T47D (cell line): ENCODE data around the gene TPRN.

Experiments
- DNase-seq, 2 experiments: peaks; one replicate each; pipeline versions ENCODE4 v3.0.0 to v3.0.0-alpha.2; 2011 to 2012; ENCODE audit warnings: low read depth in 1 of 2, low spot score in 1 of 2
- JUND ChIP-seq: IDR thresholded peaks from 2 replicates; pipeline ENCODE4 v1.6.1; 2012; ENCODE audit warnings: low read depth
- in situ Hi-C: cut with HindIII; loops from 2 replicates; pipeline ENCODE4 v1.10.0; 2016; ENCODE audit warnings: low sequenced_read_pairs, low pct_unique_long_range_greater_than_20kb

TPRN gene

DNA sequence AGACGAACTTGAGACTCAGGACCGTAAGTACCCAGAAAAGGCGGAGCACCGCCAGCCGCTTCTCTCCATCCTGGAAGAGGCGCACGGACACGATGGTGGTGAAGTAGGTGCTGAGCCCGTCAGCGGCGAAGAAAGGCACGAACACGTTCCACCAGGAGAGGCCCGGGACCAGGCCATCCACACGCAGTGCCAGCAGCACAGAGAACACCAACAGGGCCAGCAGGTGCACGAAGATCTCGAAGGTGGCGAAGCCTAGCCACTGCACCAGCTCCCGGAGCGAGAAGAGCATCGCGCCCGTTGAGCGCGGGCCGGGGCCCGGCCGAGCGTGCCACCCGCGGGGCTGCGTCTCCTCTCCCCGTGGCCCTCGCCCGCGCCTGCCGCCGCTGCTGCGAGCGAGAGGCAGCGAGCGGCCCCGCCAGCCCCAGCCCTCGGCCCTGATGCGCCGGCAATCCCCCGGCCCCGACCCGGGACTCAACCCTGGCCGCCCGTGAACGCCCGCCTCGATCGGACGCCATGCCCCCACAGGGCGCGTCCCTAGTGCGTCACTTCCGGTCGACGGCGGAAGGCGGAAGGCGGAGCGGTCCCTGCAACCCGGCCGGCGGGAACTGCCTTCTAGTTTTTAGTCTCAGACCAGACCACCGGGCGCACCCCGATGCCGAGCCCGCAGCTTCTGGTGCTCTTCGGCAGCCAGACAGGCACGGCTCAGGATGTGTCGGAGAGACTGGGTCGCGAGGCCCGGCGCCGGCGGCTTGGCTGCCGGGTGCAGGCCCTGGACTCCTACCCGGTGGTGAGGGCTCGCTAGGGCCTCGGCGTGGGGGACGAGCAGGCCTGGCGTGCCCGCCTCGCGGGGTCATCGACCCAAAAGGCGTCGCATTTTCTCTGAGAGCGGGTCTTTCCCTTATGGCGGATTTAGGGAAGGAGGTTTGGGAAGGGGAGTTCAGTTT is 4.9 kb upstream of the TPRN start, which contains the start of the genes NDOR1 and TMEM203:
Gene NDOR1 (plus strand): TSS at position 575 of the 944 bp plus-strand sequence. CDS start 78 bp downstream, at position 653.
Gene TMEM203 (minus strand): TSS at position 523 of the 944 bp plus-strand sequence. CDS start 234 bp downstream, at position 289.
- DNase-seq, result peak; percentile 90 to 97
- in situ Hi-C loops, result no loop called here
- no peak for TF ChIP-seq JUND

DNA sequence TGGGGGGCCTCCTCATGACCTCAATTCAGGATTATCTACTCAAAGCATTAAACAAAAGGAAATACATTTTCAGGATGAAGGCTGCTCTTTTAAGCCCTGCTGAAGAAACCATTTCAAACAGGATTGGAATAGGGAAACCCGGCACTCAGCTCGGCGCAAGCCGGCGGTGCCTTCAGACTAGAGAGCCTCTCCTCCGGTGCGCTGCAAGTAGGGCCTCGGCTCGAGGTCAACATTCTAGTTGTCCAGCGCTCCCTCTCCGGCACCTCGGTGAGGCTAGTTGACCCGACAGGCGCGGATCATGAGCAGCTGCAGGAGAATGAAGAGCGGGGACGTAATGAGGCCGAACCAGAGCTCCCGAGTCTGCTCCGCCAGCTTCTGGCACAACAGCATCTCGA is 4.2 kb upstream of the TPRN start:
- DNase-seq, result no peak
- in situ Hi-C loops, result no loop called here
- TF ChIP-seq JUND, result no peak

DNA sequence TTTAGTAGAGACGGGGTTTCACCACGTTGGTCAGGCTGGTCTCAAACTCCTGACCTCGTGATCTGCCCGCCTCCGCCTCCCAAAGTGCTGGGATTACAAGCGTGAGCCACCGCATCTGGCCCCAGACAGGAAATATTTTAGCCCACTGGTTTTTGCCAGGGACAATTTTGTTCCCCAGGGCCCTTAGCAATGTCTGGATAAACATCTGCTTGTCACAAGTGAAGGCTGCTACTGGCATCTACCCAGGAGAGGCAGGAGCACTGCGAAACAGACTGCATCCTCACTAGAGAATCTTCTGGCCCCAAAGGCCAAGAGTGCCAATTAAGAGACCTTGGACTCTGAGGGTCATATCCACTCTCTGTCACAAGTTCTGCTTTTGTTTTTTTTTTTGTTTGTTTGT is 2.4 kb upstream of the TPRN start:
- in situ Hi-C loops, result no loop called here
- DNase-seq, result no peak
- no peak for TF ChIP-seq JUND

DNA sequence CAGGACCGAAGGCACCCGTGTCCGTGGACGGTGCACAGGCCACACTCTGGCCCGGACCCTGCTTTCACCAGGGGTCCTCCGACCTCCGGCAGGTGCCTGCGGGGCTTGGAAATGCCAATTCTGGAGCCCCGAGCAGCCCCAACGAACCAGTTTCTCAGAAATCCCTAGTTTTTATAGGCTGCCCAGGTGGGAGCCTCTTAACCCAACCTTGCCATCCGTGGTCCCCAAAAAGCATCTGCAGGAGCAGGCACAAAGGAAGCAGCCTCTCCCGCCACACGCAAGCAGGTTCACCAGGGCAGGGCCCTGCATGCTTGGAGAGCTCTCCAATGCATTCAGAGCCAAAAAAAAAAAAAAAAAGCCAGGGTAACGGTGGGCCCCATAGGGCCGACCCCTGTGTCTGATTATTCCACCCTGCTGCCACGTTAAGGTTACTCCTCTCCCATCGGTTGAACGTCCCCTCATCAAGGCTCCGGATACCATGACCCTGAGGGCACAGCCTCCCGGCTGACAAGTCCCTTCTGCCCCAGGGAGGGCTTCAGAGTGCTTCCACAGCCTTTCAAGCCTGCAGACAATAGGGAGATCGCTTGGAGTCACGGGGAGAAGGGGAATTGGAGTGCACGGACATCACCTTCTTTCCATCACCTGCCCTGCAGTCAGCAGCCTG is 796 bp upstream of the TPRN start:
- in situ Hi-C loops, result no loop called here
- TF ChIP-seq JUND, result no peak
- DNase-seq, result no peak

- TF ChIP-seq JUND, result no peak
These were observed 975 bp downstream of the TPRN start for GRCh38 chr9:137199411-137200121.

GRCh38 chr9:137198902-137199283 is 1.6 kb downstream of the TPRN start:
- TF ChIP-seq JUND, result no peak
- peak in 1 of 2 experiments; percentile 73 for DNase-seq
- in situ Hi-C loops, result no loop called here

More at GRCh38 chr9:137199411-137200121, 975 bp downstream of the TPRN start:
- in situ Hi-C loops, result no loop called here
- no peak for DNase-seq

DNA sequence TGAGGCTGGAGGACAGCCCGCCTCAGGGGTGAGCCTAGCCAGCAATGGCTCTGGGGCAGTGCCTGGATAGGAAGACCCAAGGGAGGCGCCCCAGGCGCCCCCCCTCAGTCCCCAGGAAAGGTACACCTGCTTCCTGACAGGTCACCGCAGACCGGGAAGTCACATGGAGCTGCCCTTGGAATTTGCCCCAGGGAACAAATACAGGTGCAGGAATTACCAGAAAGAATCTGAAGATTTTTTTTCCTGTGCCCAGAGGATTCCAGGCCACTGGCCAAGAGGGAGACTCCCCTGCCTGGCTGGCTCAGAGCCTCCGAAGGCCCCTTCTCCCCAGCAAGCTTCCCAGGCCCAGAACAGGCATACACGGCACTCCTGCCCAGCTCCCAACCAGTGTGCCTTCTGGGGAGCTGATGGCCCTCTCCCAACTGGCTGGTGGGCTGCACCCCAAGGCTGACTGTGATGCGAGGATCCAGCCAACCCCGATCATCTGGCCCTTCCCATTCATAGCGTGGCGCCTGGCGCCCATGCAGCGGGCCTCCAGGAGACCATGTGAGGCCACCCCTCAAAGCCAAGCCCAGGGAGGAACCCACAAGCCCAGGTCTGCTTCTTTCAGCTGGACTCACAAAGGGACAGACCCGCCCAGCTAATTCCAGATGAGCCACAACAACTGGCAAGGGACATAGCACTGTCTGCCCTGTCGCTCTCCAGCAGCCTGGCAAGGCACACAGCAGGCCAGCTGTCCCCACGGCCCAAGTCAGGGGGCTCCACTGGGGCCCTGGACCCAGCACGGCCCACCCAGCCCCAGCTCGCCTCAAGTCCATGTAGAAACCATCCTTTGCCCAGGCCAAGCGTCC is 2.3 kb downstream of the TPRN start:
- DNase-seq, result peak; percentile 86 to 98
- in situ Hi-C loops, result no loop called here
- TF ChIP-seq JUND, result no peak

DNA sequence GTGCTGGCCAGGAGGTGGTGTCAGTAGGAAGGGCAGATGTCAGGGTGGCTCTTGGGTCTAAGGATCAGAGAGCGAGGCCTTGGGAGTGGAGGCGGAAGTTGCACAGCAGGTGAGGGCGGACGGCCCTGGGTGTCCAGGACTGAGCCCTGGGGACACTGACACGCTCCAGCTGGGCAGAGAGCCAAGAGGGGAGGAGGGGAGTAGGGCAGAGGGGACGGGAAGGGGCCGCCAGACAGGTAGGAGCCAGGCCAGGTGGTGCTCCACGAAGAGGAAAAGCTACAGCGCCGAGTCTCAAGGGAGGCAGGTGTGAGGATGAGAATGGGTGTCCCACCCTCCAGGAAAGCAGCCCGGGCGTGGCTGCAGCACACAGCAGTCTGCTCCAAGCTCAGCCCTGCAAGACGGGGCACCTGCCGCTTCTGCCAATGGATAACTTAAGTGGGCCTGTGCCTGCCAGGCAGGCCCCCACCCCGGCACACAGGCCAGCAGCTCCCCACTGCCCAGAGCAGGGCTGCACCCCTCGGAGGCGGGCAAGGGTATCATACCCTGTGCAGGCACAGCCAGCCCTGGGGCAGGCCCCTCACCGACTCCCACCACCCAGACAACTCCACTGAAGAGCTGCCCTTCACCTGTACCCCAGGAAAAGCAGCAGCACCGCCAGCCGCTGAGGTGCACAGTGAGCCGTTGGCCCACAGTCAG is 4.9 kb downstream of the TPRN start:
- peak in 1 of 2 experiments; percentile 83 for DNase-seq
- no peak for TF ChIP-seq JUND
- in situ Hi-C loops, result no loop called here

GRCh38 chr9:137194909-137195308 is 5.6 kb downstream of the TPRN start:
- DNase-seq, result peak in 1 of 2 experiments; percentile 77
- no peak for TF ChIP-seq JUND
- in situ Hi-C loops, result no loop called here

DNA sequence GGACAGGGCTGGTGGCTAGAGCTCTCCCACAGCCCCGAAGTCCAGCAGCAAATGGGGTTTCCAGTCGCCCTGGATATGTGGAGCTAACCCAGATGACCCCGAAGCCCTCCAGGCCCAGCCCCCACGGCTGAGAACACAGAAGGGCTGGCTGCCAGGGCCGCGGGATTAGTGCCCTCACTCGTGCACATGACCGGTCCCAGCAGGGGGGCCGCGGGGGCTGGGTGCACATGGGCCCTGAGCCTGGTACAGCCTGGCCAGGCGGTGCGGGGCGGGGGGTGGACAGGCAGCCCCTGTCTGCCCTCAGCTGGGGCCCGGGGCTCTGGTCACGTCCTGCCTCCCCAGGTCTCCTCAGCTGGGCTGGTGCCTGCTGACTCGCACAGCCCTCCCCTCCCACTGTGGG is 6.2 kb downstream of the TPRN start:
- no peak for DNase-seq
- in situ Hi-C loops, result no loop called here
- no peak for TF ChIP-seq JUND

- no peak for DNase-seq
- in situ Hi-C loops, result no loop called here
- no peak for TF ChIP-seq JUND
These were observed 6.8 kb downstream of the TPRN start for GRCh38 chr9:137193771-137194170.

GRCh38 chr9:137192859-137193258 is 7.7 kb downstream of the TPRN start:
- no peak for DNase-seq
- in situ Hi-C loops, result no loop called here
- no peak for TF ChIP-seq JUND
